GM21576 (cell line): ENCODE measurements around the gene GTPBP4.

Experiments
- ATAC-seq: cut with Tn5 transposase; IDR thresholded peaks from one replicate; pipeline ENCODE4 v1.9.1; 2021; ENCODE audit warnings: mild to moderate bottlenecking, moderate library complexity; ENCODE audit not compliant: unreplicated experiment

Gene GTPBP4

DNA sequence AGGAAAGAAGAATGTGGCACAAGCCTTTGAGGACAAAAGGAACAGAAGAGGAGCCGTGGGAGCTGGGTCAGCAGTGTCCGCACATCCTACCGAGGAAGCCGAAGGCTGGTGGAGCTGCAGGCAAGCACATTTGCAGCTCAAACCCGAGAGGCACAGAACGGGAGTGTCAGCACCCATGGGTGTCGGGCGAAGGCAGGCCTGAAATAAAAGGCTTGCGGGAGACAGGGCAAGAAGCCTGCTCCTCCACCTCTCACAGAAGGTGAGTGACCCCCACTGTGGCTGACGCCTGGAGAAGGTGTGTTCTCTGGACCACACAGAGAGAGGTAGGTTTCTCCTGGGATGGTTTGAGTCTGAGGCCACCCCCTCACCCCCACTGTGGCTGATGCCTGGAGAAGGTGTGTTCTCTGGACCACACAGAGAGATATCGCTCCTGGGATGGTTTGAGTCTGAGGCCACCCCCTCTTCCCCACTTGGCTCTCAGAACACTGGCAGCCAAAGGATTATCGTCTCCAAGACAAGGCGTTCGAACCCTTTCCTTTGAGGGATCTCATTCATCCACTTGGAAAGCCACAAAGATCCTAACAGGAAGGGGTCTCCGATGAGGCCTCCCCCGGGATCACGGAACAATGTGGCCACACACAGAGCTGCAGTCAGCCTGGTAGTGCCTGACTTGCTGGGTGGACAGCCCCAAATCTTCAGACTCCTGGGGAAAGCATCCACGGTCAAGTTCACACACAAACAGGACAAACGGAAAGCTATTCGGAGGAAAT is 21.6 kb upstream of the GTPBP4 start:
- no peak for ATAC-seq

DNA sequence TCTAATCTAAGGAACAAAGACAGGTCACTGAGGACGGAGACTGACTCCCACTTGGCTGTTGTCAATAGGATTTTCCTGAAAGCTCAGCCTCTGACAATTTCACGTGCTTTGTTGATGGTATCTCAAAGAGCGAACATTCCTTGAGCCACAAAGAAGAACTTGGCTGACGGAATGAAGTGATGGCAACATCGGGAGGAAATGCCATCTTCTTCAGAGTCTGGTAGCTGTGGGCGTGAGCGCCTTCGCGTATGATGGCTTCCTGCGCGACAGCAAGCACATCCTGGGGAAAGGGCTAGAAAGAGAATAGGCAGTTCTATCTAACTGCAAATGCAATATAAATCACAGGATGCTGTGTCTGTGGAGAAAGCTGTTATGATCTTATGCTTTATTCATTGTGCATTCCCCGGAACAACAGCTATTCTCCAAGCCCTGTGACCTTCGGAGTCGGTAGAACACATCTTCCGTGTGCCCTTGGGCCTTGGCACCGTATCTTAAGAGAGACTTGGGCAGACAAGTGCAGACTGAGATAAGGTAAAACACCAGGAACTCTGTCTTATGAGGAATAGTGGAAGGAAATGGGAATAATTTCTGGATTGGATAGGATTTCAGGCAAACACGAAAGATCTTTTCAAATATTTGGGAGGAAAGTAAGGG is 19.6 kb upstream of the GTPBP4 start:
- ATAC-seq: no peak

DNA sequence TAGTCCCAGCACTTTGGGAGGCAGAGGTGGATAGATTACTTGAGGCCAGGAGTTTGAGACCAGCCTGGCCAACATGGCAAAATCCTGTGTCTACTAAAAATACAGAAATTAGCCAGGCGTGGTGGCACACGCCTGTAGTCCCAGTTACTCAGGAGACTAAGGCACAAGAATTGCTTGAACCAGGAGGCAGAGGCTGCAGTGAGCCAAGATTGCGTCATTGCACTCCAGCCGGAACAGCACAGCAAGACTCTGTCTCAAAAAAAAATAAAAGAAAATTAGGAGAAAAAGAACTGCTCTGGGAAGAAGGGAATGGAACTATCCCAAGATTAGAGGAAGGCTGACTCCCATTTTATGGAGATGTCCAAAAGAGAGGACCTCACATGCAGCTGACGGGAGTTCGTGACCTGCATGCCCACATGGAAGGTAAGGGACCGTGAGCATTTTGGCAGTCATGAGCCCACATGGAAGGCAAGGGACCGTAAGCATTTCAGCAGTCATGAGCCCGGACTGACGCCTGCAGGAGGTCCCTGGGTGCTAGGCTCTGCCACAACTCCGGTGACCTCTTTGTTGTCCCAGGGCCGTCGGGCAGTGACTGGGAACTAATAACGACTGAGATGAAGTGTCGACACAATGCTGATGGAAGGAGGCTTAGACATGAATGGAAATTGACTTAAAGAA is 18.6 kb upstream of the GTPBP4 start:
- ATAC-seq: no peak

DNA sequence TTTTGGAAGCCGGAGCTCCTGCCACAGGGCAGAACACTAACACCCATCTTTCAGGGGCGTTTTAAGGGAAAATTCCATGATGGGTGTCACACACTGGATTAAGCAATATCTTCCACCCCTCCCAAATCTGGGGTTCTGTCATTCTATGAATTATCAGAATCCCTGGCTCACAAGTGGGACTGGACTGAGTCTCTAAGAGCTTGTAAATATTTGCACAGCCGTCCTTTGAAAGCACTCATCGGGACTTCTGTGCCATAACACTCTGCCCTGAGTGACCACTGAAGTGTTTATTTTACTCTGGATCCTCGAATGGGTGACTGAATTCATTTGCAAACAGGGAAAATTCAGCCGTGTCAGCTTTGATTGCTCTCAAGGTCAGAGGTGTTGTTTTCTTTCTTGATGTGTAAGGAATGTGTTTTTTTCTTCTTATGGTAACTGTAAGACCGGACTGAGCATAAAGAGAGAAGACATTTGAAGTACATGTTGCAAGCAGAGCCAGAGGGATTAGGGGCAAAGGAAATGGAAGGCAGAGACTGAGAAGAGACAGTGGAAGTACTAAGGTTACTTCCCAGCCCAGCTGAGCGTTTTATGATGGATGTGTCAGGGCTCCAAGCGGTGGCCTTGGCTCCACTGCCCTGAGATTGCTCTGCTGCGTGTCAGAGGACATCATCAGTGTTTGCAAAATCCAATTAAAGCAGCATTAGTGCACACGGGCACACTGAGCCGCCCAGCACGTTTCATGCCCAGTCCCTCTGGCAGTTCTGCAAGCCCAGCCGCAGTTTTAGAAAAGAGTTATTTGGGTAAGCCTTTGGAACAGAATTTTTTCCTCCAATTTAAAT is 17.7 kb upstream of the GTPBP4 start:
- no peak for ATAC-seq

DNA sequence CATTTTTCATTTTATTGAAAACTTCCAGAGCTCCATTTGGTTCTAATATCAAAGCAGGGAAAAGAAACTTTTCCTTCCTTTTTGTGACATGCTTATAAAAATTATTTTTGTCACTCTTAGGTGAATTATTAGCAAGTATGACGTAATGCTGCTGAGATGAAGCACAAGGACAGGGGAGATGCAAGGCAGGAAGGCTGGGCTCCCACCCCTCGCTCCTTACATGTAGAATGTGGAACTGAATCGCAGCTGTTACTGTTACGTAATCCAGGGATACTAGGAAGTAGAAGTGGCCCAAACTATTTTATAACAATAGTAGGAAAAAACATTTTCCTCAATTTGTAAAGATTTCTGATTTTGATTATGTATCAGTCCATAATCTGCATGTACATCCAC is 17.1 kb upstream of the GTPBP4 start:
- ATAC-seq: no peak

DNA sequence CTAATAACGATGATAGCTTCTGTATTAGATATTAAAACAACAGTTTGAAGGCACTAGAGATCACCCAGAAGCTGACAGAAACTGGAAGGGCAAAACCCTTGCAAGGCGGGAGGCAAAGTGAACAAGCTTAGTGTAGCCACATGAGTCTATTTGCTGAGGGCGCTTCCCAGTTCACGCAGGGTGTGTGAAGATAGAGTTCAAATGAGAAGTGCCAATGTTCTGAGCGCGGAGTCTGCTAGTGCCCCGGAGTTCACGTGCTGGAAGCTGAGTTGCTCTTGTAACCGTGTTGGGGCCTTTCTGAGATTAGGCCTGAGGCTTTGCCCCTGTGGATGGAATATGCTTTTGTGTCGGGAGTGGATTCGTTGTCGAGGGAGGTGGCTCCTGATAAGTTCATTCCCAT is 16.6 kb upstream of the GTPBP4 start:
- ATAC-seq: no peak

DNA sequence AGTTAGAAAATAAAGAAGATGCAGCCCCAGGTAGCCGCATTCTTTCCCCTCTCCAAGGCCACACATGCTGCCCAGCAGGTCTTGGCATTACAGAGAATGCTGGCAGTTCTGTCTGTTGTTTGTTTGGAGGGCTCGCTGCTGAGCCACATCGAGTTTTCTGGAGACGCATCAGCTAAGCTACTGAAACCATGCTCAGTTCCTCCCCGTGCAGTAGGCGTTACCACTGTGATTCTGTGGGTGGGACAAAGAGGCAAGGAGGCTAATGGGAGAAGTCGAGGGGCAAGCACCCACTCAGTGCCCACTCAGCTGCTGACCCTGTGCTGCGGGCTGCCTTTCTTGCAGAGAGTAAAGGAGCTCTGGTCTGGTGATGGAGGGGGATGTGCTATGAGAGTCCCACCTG is 15.5 kb upstream of the GTPBP4 start:
- ATAC-seq: no peak

DNA sequence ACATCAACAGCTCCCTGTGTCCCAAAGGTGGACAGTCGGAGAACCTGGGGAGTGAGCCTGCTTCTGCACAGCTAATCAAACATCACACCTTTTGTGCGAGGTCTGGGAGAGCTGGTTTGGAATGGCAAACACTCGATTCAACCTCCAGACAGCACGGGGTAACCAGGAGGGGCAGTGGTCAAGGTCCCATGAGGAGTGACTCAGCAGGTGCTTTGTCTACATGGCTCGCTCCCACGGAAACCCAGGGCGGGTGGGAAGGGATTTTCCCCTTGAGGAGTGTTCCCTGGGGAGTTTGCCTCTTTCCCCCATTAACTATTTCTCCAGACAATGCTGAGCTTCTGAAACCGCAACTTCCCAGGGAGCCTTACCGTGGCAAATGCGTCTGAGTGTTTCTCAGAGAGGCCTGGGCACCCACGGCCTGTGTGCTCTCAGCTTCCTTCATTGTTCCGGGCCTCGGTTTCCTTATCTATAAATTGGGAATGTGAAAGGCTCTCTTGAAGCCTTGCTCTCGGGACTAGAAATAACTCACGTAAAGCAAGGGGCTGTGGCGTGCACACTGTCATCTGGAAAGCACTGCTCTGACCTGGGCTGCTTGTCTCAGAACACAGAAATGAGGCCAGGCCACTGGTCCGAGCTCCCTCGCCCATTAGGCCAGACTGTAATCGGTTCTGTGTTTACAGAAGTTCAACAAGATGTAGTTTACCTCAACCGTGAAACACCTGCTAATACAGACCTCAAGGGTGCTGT is 14.0 kb upstream of the GTPBP4 start:
- ATAC-seq: no peak

DNA sequence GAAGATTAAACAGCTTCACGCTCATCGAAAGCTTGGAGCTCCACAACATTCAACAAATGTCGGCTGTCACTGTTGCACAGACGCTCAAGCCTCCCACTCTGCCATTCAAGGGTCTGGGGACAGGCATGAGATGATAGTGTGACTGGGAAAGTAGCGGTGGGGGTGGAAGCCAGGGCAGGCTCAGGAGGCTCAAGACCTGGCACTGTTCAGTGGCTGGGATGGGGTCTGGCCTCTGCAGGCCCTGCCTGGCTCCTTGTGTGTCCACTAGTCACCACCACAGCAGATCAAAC is 13.5 kb upstream of the GTPBP4 start:
- ATAC-seq: no peak

DNA sequence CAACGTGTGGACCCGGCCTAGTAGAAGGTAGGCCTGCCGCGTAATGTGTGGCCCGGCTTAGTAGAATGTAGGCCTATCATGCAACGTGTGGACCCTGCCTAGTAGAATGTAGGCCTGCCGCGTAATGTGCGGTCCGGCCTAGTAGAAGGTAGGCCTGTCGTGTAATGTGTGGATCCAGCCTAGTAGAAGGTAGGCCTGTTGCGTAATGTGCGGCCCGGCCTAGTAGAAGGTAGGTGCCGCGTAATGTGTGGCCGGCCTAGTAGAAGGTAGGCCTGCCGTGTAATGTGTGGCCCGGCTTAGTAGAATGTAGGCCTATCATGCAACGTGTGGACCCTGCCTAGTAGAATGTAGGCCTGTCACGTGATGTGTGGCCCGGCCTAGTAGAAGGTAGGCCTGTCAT is 11.9 kb upstream of the GTPBP4 start:
- ATAC-seq: no peak

DNA sequence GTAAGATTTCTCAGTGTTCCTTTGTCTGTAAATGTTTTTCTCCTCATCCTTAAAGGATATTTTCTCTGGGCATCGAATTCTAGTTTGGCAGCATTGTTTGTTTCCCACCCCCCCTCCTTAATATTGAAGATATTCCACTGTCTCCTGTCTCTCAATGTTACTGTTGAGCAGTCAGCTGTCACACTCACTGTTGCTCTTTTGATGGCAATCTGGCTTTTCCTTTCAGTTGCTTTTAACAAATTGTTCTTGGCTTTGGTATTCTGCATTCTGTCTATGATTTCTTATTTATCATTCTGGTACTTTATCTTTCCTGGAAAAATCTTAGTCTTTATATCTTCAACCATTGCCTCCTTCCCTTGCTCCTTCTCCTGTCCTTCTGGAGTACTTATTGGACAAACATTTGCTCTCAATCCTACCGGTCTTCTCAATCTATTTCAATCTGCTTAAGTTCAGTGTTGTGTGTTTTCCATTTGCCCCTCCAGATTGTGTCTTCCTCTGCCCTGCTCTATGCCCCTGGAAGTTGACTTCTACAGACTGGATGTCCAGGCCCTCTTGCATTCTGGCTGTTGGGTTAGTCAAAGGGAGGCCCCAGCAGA is 9.3 kb upstream of the GTPBP4 start:
- no peak for ATAC-seq

DNA sequence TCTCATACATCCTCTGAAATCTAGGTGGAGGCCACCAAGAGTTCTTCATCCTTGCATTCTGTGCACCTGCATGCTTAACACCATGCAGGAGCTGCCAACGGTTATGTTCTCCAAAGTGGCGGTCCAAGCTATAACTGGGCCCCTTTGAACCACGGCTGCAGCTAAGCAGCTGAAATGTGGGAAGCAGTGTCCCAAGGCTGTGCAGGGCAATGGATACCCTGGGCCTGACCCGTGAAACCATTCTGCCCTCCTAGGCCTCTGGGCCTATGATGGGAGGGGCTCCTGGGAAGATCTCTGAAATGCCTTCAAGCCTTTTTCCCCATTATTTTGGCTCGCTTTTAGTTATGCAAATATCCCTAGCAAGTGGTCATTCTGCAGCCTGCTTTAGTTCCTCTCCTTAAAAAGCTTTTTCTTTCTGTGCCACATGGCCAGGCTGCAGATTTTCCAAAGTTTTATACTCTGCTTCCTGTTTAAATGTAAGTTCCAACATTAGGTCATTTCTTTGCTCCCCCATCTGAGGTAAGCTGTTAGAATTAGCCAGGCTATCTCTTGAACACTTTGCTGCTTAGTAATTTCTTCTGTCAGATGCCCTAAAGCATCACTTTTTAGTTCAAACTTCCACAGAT is 7.7 kb upstream of the GTPBP4 start:
- no peak for ATAC-seq

DNA sequence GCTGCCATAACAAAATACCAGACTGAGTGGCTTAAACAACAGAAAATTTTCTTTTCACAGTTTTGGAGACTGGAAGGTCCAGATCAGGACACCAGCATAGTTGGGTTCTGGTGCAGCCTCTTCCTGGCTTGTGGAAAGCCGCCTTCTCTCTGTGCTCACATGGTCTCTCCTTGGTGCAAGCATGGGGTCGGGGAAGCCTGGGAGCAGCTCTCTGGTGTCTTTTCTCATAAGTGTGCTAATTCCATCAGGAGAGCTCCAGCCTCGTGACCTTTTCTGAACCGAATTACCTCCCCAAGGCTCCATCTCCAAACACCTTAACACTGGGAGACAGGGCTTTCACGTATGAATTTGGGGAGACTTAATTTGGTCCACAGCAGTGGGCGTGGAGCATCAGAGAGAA is 4.8 kb upstream of the GTPBP4 start:
- no peak for ATAC-seq

DNA sequence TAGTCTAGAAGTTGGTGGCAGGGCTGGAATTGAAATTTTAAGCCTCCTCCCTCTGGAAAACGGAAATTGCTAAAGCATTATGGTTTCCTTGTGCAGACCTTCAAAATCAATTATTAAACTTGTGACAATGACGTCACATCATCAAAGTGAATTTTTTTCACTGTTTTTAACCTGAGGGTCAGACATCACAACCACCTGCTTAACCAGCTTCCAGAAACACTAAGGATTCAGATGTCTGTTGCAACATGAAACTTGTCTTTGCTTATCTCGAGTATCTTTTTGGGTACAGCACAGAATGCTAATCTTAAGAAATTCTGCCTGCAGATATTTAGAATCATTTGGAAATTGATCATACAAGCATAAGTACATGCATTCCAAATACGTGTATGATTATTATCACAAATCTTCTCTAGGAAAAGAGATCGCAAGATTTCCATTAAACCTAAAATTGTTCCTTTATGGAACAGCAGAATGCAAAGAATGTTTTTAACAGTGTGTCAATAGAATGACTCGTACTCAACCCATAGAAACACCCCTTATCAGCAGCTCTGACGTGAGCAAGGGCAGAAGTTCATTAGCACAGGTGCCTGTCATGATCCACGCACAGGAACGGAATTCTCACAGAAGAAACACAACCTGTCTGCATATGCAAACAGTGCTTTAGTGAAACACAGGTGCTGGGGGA is 4.1 kb upstream of the GTPBP4 start:
- no peak for ATAC-seq

DNA sequence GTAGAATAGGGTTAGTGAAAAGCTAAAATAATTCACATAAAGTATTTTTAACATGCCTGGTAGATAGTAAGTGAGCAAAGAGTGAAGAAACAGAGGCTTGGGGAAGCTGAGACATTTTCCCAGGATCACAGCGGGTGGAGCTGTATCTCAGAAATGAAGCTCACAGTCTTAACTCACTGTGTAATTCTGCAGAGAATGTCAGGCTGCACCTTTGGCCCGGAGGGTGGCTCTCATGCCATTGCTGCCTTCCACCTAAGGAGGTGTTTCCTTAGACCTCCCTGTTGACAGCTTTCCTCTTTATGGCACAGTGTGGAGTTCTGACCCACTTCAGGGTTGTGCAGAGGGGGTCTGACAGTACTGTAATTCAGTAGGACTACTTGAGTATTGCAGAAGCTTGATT is 2.9 kb upstream of the GTPBP4 start:
- ATAC-seq: no peak

DNA sequence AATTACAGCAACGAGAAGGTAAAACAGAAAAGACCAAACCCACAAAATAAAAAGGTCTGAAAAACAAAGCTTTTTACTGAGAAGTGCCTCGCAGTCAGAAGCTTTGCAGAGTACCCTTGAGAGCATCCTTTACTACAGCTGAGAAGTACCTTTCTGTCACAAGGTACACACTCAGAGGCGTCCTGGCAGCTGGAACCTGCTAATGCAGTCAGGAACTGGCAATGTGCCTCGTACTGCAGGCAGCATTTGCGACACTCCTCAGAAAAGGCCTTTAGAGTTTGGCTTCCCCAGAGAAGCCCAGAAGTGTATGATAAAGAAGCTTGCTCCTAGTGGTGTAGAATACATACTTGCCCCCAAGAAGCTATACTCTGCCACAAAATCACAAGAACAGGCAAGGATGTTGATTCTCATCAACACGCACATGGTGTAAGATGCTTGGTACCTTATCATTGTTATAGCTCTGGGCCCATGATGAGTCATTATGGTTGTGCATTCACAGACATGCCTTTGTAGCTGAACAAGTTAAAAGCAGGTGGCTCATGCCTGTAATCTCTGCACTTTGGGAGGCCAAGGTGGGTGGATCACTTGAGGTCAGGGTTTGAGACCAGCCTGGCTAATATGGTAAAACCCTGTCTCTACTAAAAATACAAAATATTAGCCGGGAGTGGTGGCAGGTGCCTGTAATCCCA is 2.0 kb upstream of the GTPBP4 start:
- no peak for ATAC-seq

DNA sequence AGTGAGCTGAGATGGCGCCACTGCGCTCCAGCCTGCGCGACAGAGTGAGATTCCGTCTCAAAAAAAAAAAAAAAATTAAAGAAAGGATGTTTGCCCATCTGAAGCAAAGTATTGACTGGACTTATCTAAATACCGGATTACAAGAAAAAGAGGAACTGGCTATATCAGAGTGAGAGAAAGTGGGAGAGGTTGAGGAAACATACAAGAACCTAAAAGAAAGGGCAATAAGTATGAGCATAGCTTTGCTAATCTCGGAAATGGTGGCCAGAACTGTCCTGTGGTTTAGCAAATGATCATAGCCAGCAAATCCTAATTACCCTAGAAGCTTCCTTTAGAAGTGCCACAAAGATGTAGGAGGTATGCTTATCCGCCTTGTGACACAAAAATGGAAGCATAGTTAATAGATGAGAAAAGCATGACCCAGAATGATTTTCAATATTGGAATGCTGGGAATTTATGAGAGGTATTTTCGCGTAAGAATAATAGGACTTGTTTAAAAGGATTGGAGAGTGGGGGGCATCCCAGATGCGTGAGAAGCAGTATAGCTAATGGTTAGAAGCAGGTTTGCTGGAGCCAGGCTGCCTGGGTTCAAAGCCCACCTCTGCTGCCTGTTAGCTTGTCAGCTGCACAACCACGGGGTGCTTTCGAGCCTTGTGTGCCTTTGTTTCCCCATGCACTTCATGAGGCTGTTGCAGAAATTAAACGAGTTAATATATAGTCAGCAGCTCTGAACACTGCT is 1.2 kb upstream of the GTPBP4 start:
- no peak for ATAC-seq

DNA sequence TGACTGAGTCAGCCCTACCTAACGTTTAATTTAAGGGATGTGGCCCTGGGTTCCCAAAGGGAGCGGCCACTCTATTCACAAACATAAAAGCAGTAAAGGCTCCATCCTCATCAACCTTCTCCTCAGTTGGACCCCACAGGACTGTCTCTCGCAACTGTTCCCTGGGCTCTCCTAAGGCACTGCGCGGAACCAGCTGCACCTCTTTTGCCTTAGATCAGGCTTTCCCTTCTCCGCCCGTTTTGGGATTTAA is 689 bp upstream of the GTPBP4 start:
- ATAC-seq: no peak
